Measurements from ENCODE around the gene SLIT3. TPM values are rescaled to one million over a fixed set of nuclear protein-coding genes. Genes with fewer than 3 reads are reported as not detected.

SLIT3 gene
- polyA plus RNA-seq, 1 donor: 18.3 TPM

- 53% methylated on average over 3 of the region's 8 CpGs for WGBS (ENCODE audit: insufficient coverage, low lambda C conversion rate)
- Histone ChIP-seq H3K36me3 (ENCODE audit: control insufficient read depth, insufficient read depth, low read length) (no peaks in the 10 kb centered on the region), H3K4me3 (ENCODE audit: low read length) (no peak overlapping the region), H3K4me1 (ENCODE audit: control insufficient read depth, insufficient read depth, low read length) (no peaks in the 10 kb centered on the region), H3K9me3 (ENCODE audit: control insufficient read depth, low read depth, low read length) (no peaks in the 10 kb centered on the region), H3K27ac (ENCODE audit: low read length) (no peak overlapping the region), H3K27me3 (ENCODE audit: control insufficient read depth, insufficient read depth, low read length) (peaks cover 45% of the 10 kb centered on the region)
- DNase-seq: no peak
These were observed 456.0 kb downstream of the SLIT3 start for GRCh38 chr5:168844922-168845296.

- H3K4me3 ChIP-seq (ENCODE audit: low read length): no peak overlapping the region
- H3K36me3 ChIP-seq (ENCODE audit: control insufficient read depth, insufficient read depth, low read length): no peaks in the 10 kb centered on the region
- H3K27me3 ChIP-seq (ENCODE audit: control insufficient read depth, insufficient read depth, low read length): peaks cover 45% of the 10 kb centered on the region
- DNase-seq: no peak
- H3K9me3 ChIP-seq (ENCODE audit: control insufficient read depth, low read depth, low read length): no peaks in the 10 kb centered on the region
- H3K4me1 ChIP-seq (ENCODE audit: control insufficient read depth, insufficient read depth, low read length): no peaks in the 10 kb centered on the region
- no peak overlapping the region for H3K27ac ChIP-seq (ENCODE audit: low read length)
- WGBS (ENCODE audit: insufficient coverage, low lambda C conversion rate): no CpG with 5 or more reads among the region's 25 CpGs
These were observed 456.7 kb downstream of the SLIT3 start for GRCh38 chr5:168844016-168844921.

GRCh38 chr5:168843277-168844015, 457.5 kb downstream of the SLIT3 start:
- Histone ChIP-seq H3K4me1 (ENCODE audit: control insufficient read depth, insufficient read depth, low read length) (no peaks in the 10 kb centered on the region), H3K27me3 (ENCODE audit: control insufficient read depth, insufficient read depth, low read length) (peaks cover 44% of the 10 kb centered on the region), H3K9me3 (ENCODE audit: control insufficient read depth, low read depth, low read length) (no peaks in the 10 kb centered on the region), H3K36me3 (ENCODE audit: control insufficient read depth, insufficient read depth, low read length) (no peaks in the 10 kb centered on the region), H3K4me3 (ENCODE audit: low read length) (no peak overlapping the region), H3K27ac (ENCODE audit: low read length) (no peak overlapping the region)
- WGBS (ENCODE audit: insufficient coverage, low lambda C conversion rate): no CpG with 5 or more reads among the region's 7 CpGs
- DNase-seq: no peak

- DNase-seq: no peak
- Histone ChIP-seq H3K9me3 (ENCODE audit: control insufficient read depth, low read depth, low read length) (no peaks in the 10 kb centered on the region), H3K36me3 (ENCODE audit: control insufficient read depth, insufficient read depth, low read length) (no peaks in the 10 kb centered on the region), H3K27ac (ENCODE audit: low read length) (no peak overlapping the region), H3K27me3 (ENCODE audit: control insufficient read depth, insufficient read depth, low read length) (peaks cover 38% of the 10 kb centered on the region), H3K4me3 (ENCODE audit: low read length) (no peak overlapping the region), H3K4me1 (ENCODE audit: control insufficient read depth, insufficient read depth, low read length) (no peaks in the 10 kb centered on the region)
- 95% methylated on average over 4 of the region's 9 CpGs for WGBS (ENCODE audit: insufficient coverage, low lambda C conversion rate)
These were observed 458.3 kb downstream of the SLIT3 start for GRCh38 chr5:168842571-168843205.

GRCh38 chr5:168837852-168838251, 463.1 kb downstream of the SLIT3 start:
- Histone ChIP-seq H3K27ac (ENCODE audit: low read length) (no peak overlapping the region), H3K36me3 (ENCODE audit: control insufficient read depth, insufficient read depth, low read length) (no peaks in the 10 kb centered on the region), H3K4me3 (ENCODE audit: low read length) (no peak overlapping the region), H3K9me3 (ENCODE audit: control insufficient read depth, low read depth, low read length) (no peaks in the 10 kb centered on the region), H3K4me1 (ENCODE audit: control insufficient read depth, insufficient read depth, low read length) (no peaks in the 10 kb centered on the region), H3K27me3 (ENCODE audit: control insufficient read depth, insufficient read depth, low read length) (peaks cover 26% of the 10 kb centered on the region)
- no peak for DNase-seq
- WGBS (ENCODE audit: insufficient coverage, low lambda C conversion rate): no CpG with 5 or more reads among the region's 3 CpGs

- Histone ChIP-seq H3K27ac (ENCODE audit: low read length) (no peak overlapping the region), H3K27me3 (ENCODE audit: control insufficient read depth, insufficient read depth, low read length) (peaks cover 18% of the 10 kb centered on the region), H3K4me1 (ENCODE audit: control insufficient read depth, insufficient read depth, low read length) (no peaks in the 10 kb centered on the region), H3K36me3 (ENCODE audit: control insufficient read depth, insufficient read depth, low read length) (no peaks in the 10 kb centered on the region), H3K4me3 (ENCODE audit: low read length) (no peak overlapping the region), H3K9me3 (ENCODE audit: control insufficient read depth, low read depth, low read length) (no peaks in the 10 kb centered on the region)
- WGBS (ENCODE audit: insufficient coverage, low lambda C conversion rate): 60% methylated on average over 1 of the region's 7 CpGs
- no peak for DNase-seq
These were observed 464.2 kb downstream of the SLIT3 start for GRCh38 chr5:168836603-168837231.

GRCh38 chr5:168833936-168834335, 467.0 kb downstream of the SLIT3 start:
- H3K27ac ChIP-seq (ENCODE audit: low read length): no peak overlapping the region

GRCh38 chr5:168833383-168833782, 467.6 kb downstream of the SLIT3 start:
- Histone ChIP-seq H3K27ac (ENCODE audit: low read length) (no peak overlapping the region), H3K4me1 (ENCODE audit: control insufficient read depth, insufficient read depth, low read length) (no peaks in the 10 kb centered on the region), H3K9me3 (ENCODE audit: control insufficient read depth, low read depth, low read length) (no peaks in the 10 kb centered on the region), H3K4me3 (ENCODE audit: low read length) (no peak overlapping the region), H3K36me3 (ENCODE audit: control insufficient read depth, insufficient read depth, low read length) (no peaks in the 10 kb centered on the region), H3K27me3 (ENCODE audit: control insufficient read depth, insufficient read depth, low read length) (peaks cover 12% of the 10 kb centered on the region)
- no peak for DNase-seq
- 43% methylated on average over 1 of the region's 3 CpGs for WGBS (ENCODE audit: insufficient coverage, low lambda C conversion rate)

More at GRCh38 chr5:168833936-168834335, 467.0 kb downstream of the SLIT3 start:
- WGBS (ENCODE audit: insufficient coverage, low lambda C conversion rate): no CpG with 5 or more reads among the region's 4 CpGs
- Histone ChIP-seq H3K4me3 (ENCODE audit: low read length) (no peak overlapping the region), H3K36me3 (ENCODE audit: control insufficient read depth, insufficient read depth, low read length) (no peaks in the 10 kb centered on the region), H3K27me3 (ENCODE audit: control insufficient read depth, insufficient read depth, low read length) (peaks cover 12% of the 10 kb centered on the region), H3K9me3 (ENCODE audit: control insufficient read depth, low read depth, low read length) (no peaks in the 10 kb centered on the region), H3K4me1 (ENCODE audit: control insufficient read depth, insufficient read depth, low read length) (no peaks in the 10 kb centered on the region)
- DNase-seq: no peak

- Histone ChIP-seq H3K27me3 (ENCODE audit: control insufficient read depth, insufficient read depth, low read length) (peaks cover 12% of the 10 kb centered on the region), H3K36me3 (ENCODE audit: control insufficient read depth, insufficient read depth, low read length) (no peaks in the 10 kb centered on the region), H3K27ac (ENCODE audit: low read length) (no peak overlapping the region), H3K4me3 (ENCODE audit: low read length) (no peak overlapping the region), H3K4me1 (ENCODE audit: control insufficient read depth, insufficient read depth, low read length) (no peaks in the 10 kb centered on the region), H3K9me3 (ENCODE audit: control insufficient read depth, low read depth, low read length) (no peaks in the 10 kb centered on the region)
- no CpG with 5 or more reads among the region's 6 CpGs for WGBS (ENCODE audit: insufficient coverage, low lambda C conversion rate)
- DNase-seq: no peak
These were observed 468.6 kb downstream of the SLIT3 start for GRCh38 chr5:168832308-168832707.

- Histone ChIP-seq H3K9me3 (ENCODE audit: control insufficient read depth, low read depth, low read length) (no peaks in the 10 kb centered on the region), H3K4me1 (ENCODE audit: control insufficient read depth, insufficient read depth, low read length) (no peaks in the 10 kb centered on the region), H3K4me3 (ENCODE audit: low read length) (no peak overlapping the region), H3K36me3 (ENCODE audit: control insufficient read depth, insufficient read depth, low read length) (no peaks in the 10 kb centered on the region), H3K27ac (ENCODE audit: low read length) (no peak overlapping the region), H3K27me3 (ENCODE audit: control insufficient read depth, insufficient read depth, low read length) (peaks cover 12% of the 10 kb centered on the region)
- DNase-seq: no peak
- 78% methylated on average over 3 of the region's 7 CpGs for WGBS (ENCODE audit: insufficient coverage, low lambda C conversion rate)
These were observed 469.6 kb downstream of the SLIT3 start for GRCh38 chr5:168831383-168831782.

Measured in large intestine (tissue), 3 donors.